HG03060 (cell line): ENCODE results near the gene PRDM15.
A peak's percentile ranks its signal among the peaks of the same experiment; 100 is the strongest.

Experiments used
- ATAC-seq: cut with Tn5 transposase; IDR thresholded peaks from one replicate; pipeline ENCODE4 v1.9.1; 2021; ENCODE audit warnings: low read depth, moderate number of reproducible peaks; ENCODE audit not compliant: unreplicated experiment

PRDM15 gene

DNA sequence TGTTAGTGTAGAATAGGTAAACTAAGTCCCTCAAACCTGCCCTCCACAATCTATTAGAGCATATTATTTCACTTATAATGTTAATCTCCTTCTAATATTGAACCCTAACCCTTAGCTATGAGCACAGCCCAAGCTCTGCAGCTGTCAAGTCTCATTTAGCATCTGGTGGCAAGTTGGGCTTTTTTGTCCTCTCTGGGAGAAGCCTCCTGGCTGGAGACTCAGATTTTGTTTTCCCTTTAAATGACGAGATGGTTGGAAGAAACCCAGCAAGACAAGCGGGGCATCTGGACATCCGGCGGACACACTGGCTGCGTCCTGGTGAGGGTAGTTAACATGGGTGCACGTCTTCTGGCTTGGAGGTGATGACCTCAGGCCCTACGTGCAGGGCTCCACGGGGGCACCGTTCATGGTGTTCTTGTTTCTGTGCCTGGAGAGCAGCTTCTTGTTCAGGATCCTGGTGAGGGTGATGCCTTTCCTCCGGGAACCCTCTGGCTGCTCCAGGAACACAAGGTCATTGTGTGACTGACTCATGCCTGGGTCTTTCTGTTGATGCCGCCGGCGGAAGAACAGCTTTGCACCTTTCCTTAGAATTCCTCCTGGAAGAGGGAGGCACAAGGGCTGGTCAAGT is 9.7 kb upstream of the PRDM15 start:
- ATAC-seq, result no peak

DNA sequence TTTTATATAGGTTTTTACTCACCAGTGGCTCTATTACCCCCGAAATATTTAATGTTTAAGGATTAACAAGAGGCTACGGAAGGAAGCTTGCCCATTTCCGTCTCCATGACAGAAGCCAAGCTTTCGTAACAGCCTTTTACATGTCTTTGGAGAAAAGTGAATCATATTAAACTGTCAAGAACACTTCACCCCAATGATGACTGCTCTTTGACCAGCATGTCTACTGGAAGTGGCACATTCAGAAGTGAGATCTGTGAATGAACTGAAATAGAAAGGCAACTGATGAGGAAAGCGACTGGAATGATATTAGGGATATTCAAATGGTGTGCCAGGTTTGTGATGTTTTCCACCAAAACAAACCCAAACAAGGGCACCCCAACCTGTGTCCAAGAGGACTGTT is 8.5 kb upstream of the PRDM15 start:
- no peak for ATAC-seq

DNA sequence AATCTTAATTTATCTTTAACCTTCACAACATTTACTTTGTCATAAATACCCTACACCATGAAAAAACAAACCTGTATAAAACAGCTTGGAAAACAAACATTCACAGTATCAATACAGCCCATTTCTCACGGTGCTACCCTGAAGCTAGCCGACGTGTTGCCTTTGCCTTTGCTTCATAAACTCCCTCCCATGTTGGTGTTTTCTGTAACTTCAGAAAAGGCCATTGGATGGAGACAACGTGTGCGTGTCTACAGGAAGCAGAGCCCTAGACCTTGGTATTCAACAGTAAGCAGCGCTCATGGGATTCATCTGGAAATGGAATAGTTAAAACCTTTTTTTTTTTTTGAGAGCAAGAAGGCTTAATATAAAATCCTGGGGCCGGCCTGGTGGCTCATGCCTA is 7.2 kb upstream of the PRDM15 start:
- no peak for ATAC-seq

DNA sequence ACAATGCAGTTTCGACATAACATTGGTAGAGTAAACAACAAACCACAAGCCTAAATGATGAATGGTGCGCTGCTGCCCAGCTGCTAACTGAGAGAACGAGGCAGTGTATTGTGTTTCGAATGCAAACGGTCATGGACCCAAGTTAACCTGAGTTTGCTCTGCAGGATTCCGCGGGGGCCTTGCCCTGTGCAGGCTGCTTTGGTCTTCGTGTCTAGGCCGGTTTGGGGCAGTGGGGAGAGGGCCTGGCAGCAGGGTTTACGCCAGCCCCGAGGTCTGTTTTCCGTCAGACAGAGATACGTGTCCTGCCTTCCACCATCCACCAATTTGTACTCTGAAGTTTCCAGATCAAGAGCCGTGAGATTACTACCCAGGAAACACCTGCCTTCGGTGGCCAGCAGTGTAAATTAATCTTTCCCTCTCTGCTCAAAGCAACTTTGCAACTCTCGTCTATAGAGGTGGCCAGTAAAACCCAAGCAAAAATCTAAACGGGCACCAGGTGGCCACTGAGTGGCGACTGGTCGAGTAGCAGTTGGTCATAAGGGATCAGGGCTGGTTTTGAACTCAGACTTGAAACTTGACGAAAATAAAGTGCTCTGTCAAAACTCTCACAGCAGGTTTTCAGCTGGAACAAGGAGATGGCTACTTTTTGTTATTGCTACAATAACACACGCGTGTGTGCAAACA is 6.3 kb upstream of the PRDM15 start:
- no peak for ATAC-seq

DNA sequence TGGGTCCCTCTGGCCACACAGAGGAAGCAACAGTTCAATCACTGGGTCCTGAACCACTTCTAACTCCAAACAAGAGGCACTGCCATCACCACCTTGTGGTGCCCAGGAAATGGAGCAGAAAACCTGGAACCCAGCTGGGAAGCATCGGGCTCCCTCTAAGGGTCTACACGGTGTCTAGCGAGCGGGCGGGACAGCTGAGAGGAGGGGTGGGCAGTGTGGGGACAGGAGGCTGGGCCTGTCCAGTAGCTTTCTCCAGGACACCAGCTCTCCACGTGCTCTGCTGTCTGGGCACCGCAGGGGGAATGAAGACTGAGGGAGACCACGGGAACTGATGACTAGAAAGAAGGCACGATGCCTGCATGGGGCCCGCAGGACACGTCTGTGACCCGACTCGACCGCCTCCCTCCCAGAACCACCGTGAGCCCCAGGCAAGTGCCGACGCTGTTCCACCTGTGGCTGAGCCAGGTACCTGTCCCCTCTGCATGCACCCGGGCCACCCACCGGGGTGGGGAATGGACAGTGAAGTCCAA is 5.4 kb upstream of the PRDM15 start:
- no peak for ATAC-seq

DNA sequence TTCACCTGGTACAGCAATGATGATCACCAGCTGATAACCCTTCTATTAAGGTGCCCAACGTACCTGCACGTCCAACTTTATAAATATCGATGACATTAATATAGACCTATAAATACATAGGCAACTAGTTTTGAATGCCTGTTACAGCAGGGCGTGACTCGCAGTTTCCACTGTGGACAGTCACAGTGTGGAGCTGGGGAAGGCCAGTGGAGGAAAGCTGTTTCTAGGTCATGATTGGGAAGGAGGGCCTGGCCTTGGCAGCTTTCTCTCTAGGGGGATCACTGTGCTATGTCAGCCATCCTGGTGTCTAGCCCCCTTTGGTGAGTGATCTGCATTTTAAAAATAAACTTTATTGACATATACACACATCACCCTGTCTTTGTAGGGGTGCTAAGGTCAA is 4.4 kb upstream of the PRDM15 start:
- no peak for ATAC-seq

DNA sequence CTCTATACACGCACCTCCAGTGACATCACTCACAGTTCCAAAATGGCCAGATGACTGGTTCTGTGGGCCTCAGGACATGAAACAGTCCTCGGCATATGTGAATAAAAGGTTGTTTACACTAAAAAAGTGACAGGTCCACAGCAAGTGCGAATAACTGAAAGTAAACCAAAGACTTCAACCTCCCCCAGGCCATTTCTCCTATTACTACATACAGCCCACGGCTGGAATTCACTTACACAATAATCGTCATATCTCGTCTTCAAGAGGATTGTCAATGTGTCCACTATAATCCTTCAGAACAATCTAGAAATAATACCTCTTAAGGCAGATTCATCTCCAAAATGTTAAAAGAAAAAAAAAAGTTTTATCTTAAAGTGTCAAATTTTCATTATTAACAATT is 1.9 kb upstream of the PRDM15 start:
- ATAC-seq, result no peak

DNA sequence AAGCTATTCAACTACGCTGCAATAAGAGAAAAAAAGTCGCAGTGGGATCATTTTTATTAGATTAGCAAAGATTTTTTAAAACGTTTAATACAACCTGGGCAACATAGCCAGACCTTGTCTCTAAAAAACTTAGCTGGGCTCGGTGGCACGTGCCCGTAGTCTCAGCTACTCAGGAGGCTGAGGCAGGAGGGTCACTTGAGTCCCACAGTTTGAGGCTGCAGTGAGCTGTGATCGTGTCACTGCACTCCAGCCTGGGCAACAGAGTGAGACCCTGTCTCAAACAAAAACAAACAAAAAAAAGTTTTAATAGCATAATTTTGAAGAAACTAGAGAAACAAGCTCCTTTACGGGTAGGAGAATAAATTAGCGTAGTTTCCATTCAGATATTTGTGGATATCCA is 1.0 kb upstream of the PRDM15 start:
- ATAC-seq, result no peak

DNA sequence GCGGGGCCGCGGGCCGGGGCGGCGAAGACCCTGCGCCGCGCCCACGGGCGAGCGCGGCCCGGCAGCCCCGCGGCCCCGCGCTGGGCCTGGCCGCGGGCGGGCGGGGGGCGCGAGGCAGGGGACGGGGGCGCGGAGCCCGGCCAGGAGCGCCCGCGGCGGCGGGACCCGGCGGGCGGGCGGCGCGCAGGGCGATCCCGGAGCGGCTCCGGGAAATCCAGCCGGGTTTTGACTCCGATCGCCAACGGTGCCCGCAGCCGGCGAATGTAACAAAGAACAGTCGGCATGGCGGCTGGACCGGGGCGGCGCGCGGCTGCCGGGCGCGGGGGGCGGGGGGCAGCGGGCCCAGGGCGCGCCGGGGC is 334 bp downstream of the PRDM15 start:
- no peak for ATAC-seq

DNA sequence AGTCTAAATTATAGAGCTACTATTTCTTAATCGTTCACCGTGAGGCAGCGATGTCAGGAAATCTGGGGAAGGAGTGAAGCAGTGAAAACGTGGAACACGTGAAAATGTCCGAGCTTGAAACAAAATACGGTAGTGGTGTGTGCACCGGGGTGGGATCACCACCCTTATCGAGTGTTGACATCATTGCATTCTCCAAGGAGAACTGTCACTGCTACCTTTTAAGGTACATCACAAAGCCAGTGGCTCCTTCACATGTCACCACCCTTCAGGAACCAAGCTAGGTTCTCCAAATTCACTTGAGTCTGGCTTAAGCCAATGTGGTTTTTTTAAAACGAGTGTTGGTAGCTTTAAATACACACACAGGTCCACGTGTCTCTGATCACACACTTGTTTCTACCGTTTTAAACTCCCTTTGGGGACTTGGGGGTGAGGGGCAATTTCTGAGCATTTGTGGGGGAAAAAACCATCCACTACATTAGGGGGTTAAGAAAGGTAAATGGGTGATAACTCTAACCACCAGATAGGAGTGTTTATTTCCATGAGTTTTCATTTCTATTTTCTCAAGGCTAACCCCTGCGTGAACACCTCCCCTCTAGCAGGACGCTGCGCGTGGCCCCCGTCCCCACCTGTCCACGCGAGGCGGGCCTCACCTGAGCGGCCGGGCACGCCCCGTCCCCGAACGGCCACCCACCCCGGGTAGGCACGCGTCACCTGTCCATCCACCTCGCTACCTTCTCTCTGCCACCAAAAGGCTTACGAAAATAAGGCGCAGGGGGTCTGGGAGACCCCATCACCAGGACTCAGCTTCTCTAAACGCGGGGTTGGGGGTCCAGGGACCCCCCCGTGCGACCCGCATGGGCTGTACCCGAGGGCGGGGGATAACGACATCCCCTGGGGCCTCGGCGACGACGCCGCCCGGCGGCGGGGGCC is 978 bp downstream of the PRDM15 start:
- no peak for ATAC-seq

DNA sequence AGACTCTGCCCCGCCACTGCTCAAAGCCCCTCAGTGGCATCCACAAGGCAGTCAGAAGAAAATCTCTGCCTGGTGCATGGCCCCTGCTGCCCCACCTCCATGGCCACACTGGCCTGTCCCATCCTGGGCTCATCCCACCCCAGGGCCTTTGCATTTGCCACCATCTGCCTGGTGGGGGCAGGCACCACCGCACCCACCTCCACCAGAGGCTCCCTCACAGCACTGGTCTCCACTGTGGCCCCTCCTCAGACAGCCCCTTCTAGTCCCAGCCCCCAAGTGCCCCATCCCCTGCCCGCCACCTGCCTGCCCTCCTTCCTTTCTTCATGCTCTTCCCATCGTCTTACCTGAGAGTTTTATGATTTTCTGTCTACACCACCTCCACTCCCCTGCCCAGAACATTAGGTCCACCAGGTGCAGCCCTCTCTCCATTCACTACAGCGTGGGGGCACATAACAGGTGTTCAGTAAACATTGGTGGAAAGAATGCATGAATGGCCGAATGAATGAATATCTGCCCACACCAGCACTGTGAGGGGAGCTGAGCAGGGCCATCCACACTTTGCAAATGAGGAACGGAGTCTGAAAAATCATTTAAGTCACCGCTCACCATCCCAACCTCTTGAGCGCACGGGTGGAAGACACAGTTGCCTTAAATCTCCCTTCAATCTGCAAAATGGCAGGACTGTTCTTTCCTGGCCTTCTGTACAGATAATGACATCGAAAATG is 2.1 kb downstream of the PRDM15 start:
- no peak for ATAC-seq

DNA sequence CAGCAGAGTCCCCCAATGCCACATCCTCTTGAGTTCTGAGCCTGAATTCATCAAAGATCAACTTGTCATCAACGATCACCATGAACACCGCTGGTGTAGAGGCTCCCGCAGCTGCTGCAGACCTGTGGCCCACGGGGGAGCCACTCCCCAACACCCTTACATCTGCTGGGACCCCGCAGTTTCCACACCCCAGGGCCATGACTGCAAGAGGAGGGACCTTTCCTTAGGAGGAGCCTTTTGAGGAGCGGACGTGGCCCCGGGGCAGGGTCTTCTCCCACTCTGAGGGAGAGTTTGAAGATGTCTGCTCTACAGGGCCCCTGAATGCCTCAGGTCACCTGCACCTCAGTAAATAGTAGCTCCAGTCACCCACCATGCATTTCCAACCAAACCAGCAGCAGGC is 2.7 kb downstream of the PRDM15 start:
- no peak for ATAC-seq

DNA sequence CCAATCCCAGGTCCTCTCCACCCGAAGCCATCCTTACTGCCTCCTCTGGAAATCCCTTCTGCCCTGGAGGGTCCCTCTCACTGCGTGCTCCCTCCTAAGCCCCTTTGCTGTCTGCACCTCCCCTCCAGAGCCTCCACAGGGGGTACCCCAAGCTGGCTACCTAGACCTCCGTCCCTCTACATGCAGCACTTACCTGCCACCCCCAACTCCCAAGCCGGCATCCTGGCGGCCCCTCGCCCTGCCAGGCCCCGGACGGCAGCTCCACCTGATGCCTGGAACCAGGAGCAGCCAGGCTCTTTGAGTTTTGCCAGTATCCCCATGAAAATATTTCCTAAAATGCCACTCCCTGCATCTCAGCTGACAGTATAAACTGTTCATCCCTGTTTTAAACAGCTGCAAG is 4.1 kb downstream of the PRDM15 start:
- ATAC-seq, result no peak

DNA sequence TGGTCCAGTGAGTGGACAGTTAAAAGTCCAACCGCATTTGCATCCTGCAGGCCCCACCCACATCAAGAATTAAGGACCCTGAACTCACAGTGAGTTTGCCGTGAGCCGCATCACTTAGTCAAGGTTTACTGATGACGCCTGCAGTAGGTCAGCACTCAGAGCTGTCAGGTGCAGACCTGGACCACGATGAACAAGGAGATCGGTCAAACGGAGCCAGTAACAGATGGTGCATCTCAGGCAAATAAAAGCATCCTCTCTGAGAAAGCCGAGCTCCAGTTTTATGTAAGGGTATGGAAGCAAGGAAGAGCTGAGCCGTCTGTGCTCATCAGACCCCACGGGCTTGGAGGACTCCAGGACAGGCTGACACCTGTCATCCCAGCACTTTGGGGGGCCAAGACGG is 4.5 kb downstream of the PRDM15 start:
- no peak for ATAC-seq

DNA sequence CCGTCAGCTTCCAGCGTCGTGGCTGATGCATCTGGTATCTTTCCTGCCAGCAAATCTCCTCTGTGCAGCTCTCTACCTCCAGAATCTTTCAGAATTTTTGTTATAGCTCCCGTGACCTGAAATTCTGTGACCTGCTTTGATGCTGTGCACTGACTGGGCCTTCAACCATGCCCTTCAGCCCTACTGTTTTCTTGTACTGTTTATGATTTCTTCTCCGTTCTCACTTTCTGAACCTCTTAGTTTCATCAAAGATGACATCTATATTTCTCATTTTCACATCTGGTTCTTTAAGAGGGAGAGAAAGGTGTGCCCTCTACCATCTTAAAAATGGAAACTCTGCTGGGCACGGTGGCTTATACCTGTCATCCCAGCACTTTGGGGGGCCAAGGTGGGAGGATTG is 5.7 kb downstream of the PRDM15 start:
- ATAC-seq, result no peak

DNA sequence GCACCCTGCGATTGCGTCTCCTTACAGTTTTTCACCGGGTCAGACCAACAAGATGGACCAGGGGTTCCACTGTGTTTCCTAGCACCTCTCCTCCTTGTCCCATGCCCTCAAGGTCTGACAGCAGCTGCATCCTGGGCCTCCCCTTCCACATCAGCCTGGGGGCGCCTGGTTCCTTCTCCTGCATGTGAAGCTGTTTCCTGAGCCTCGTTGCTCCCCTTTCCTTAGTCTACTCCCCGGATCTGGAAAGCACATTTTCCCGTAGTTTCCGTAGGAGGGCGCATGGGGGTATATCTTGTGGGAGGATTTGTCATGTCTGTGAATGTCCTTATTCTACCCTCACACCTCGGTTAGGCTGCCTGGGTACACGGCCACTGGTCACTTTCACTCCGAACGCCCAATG is 6.1 kb downstream of the PRDM15 start:
- ATAC-seq, result no peak

DNA sequence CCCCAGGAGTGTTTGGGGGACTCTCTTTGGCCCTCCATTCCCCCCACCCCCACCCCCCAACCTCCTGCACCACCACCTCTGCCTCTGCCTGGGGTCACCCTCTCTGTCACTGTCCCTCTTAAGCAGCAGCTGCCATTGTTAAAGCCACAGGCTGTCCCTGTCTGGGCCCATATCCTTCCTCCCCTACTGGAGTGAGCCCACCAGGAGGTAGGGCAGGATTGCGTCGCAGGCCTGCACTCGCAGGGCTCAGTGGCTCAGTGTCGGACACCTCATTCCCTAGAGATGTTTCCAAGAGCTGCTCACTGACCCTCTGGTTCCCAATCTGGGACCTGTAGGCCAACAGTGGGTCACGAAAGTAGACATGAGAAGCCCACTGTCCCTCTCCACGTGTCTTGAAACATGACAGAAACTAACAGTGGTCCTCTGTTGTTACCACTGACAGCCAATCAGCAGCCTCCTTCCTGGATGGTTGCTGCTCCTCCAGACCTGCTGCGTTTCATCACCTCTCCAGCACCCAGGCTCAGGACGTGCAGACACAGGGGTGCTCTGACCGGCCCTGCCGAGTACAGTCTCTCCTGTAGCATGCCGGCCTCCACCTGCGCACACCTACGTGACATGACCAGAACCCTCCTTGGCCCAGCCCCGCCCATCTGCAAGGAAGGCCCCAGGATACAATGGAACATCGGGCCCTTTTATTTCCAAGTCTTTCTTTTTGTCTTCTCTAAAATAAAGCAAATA is 7.7 kb downstream of the PRDM15 start:
- ATAC-seq, result no peak

DNA sequence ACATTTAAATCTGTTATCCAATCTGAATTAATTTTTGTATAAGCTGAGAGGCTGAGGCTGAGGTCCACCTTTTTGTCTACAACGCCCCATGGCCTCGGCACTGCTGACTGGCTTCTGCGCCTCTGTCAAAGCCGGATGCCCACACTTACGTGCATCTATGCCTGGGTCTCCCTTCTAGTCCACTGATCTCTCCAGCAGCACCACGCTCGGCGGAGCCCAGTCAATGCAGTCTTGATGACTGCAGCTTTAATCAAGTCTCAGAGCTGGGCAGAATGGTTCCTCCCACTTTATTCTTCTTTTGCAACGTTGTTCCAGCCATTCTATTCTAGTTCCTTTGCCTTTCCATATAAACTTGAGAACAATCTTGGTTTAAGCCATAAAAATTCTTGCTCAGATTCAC is 9.4 kb downstream of the PRDM15 start:
- ATAC-seq, result no peak

DNA sequence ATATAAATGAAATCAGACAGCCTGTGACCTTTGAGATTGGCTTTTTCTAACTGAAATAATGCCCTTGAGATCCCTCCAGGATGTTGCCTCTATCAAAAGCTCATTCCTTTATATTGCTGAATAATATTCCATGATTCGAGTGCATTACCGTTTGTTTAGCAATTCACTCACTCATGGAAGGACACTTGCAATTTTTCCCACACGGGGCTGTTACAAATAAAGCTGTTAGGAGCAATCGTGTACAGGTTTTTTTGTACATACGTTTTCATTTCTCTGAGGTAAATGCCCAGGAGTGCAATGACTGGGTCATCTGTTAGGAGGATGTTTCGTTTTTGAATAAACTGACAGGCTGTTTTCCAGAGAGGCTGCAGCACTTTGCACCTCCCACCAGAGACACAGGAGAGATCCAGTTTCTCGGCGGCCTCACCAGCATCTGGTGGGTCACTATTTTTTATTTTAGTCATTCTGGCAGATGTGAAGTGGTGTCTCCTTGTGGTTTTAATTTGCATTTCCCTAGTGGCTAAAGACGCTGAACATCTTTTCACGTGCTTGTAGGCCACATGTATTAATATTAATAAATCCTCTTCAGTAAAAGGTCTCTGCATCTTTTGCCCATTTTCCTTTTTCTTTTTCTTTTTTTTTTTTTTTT is 11.0 kb downstream of the PRDM15 start:
- ATAC-seq, result peak; percentile 48

DNA sequence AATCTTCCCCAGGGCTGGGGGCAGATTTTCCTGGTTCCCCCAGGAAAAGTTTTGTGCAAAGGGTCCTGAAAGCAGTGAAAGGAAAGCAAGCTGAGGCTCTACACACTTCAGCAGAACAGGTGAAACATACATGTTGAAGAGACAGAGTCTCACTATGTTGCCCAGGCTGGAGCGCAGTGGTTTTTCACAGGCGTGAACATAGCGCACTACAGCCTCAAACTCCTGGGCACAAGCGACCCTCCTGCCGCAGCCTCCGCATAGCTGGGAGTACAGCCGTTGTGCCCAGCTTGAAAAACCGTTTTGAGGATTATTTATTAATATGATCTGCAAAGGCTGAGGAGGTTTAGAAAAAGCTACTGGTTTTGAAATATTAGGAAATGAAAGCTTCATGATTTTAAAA is 11.8 kb downstream of the PRDM15 start:
- ATAC-seq, result no peak
